HEK293 (cell line): Measurements from ENCODE around the gene ICAM2.

ENCODE experiments used
- BCL11B ChIP-seq: fragments of 450-650 bp; formaldehyde crosslinking; IDR thresholded peaks from 2 replicates; pipeline ENCODE4 v1.5.1; 2016; ENCODE audit warnings: low read depth, missing biosample characterization, missing genetic modification characterization
- IKZF3 ChIP-seq: fragments of 450-650 bp; IDR thresholded peaks from 2 replicates; pipeline ENCODE4 v1.5.0; 2018; ENCODE audit warnings: missing biosample characterization, mild to moderate bottlenecking, missing genetic modification characterization, moderate library complexity
- KLF1 ChIP-seq: fragments of 450-650 bp; formaldehyde crosslinking; IDR thresholded peaks from 2 replicates; pipeline ENCODE4 v1.5.1; 2016; ENCODE audit warnings: missing biosample characterization, missing genetic modification characterization
- KLF10 ChIP-seq: fragments of 450-650 bp; IDR thresholded peaks from 2 replicates; pipeline ENCODE4 v1.5.1; 2018; ENCODE audit warnings: missing biosample characterization, mild to moderate bottlenecking, missing genetic modification characterization
- KLF16 ChIP-seq: fragments of 450-650 bp; formaldehyde crosslinking; IDR thresholded peaks from 2 replicates; pipeline ENCODE4 v1.5.1; 2017; ENCODE audit warnings: missing biosample characterization, missing genetic modification characterization
- KLF8 ChIP-seq: fragments of 450-650 bp; formaldehyde crosslinking; IDR thresholded peaks from 2 replicates; pipeline ENCODE4 v1.5.1; 2016; ENCODE audit warnings: missing biosample characterization, missing genetic modification characterization
- KLF9 ChIP-seq: fragments of 450-650 bp; formaldehyde crosslinking; IDR thresholded peaks from 2 replicates; pipeline ENCODE4 v1.5.1; 2016; ENCODE audit warnings: missing biosample characterization, missing genetic modification characterization, low read depth
- RBAK ChIP-seq: fragments of 450-650 bp; formaldehyde crosslinking; IDR thresholded peaks from 2 replicates; pipeline ENCODE4 v1.5.1; 2016; ENCODE audit warnings: missing biosample characterization, missing genetic modification characterization
- SP3 ChIP-seq: fragments of 450-650 bp; formaldehyde crosslinking; IDR thresholded peaks from 2 replicates; pipeline ENCODE4 v1.5.1; 2016; ENCODE audit warnings: missing biosample characterization, missing genetic modification characterization
- WT1 ChIP-seq: fragments of 450-650 bp; formaldehyde crosslinking; IDR thresholded peaks from 2 replicates; pipeline ENCODE4 v1.5.1; 2016; ENCODE audit warnings: missing biosample characterization, missing genetic modification characterization
- ZBTB21 ChIP-seq: fragments of 450-650 bp; formaldehyde crosslinking; IDR thresholded peaks from 2 replicates; pipeline ENCODE4 v1.5.1; 2017; ENCODE audit warnings: missing biosample characterization, missing genetic modification characterization
- ZNF138 ChIP-seq: fragments of 450-650 bp; formaldehyde crosslinking; IDR thresholded peaks from 2 replicates; pipeline ENCODE4 v1.5.1; 2016; ENCODE audit warnings: missing biosample characterization, missing genetic modification characterization, borderline replicate concordance
- ZNF214 ChIP-seq: fragments of 450-650 bp; formaldehyde crosslinking; IDR thresholded peaks from 2 replicates; pipeline ENCODE4 v1.5.1; 2017; ENCODE audit warnings: missing biosample characterization, mild to moderate bottlenecking, missing genetic modification characterization, borderline replicate concordance
- ZNF335 ChIP-seq: fragments of 450-650 bp; formaldehyde crosslinking; conservative IDR thresholded peaks from 2 replicates; pipeline ENCODE4 v1.5.1; 2016; ENCODE audit warnings: missing biosample characterization, missing genetic modification characterization
- ZNF544 ChIP-seq: fragments of 450-650 bp; formaldehyde crosslinking; IDR thresholded peaks from 2 replicates; pipeline ENCODE4 v1.5.0; 2017; ENCODE audit warnings: missing biosample characterization, missing genetic modification characterization
- ZNF549 ChIP-seq: fragments of 450-650 bp; IDR thresholded peaks from 2 replicates; pipeline ENCODE4 v1.5.1; 2018; ENCODE audit warnings: missing biosample characterization, missing genetic modification characterization, mild to moderate bottlenecking, inconsistent platforms, moderate library complexity
- ZNF558 ChIP-seq: fragments of 450-650 bp; formaldehyde crosslinking; IDR thresholded peaks from 2 replicates; pipeline ENCODE4 v1.5.1; 2016; ENCODE audit warnings: missing biosample characterization, missing genetic modification characterization
- ZNF596 ChIP-seq: fragments of 450-650 bp; IDR thresholded peaks from 2 replicates; pipeline ENCODE4 v1.5.0; 2018; ENCODE audit warnings: missing biosample characterization, mild to moderate bottlenecking, missing genetic modification characterization, moderate library complexity
- ZNF610 ChIP-seq: fragments of 450-650 bp; formaldehyde crosslinking; IDR thresholded peaks from 2 replicates; pipeline ENCODE4 v1.5.1; 2016; ENCODE audit warnings: missing biosample characterization, missing genetic modification characterization, borderline replicate concordance
- ZNF624 ChIP-seq: fragments of 450-650 bp; formaldehyde crosslinking; IDR thresholded peaks from 2 replicates; pipeline ENCODE4 v1.5.1; 2017; ENCODE audit warnings: missing biosample characterization, missing genetic modification characterization
- ZNF626 ChIP-seq: fragments of 450-650 bp; sonication (Bioruptor Pico); formaldehyde crosslinking; IDR thresholded peaks from 2 replicates; pipeline ENCODE4 v1.5.1; 2018; ENCODE audit warnings: missing biosample characterization, missing genetic modification characterization, inconsistent platforms
- ZNF701 ChIP-seq: fragments of 450-650 bp; formaldehyde crosslinking; IDR thresholded peaks from 2 replicates; pipeline ENCODE4 v1.5.1; 2016; ENCODE audit warnings: missing biosample characterization, missing genetic modification characterization
- ZSCAN16 ChIP-seq: fragments of 450-650 bp; formaldehyde crosslinking; IDR thresholded peaks from 2 replicates; pipeline ENCODE4 v1.5.1; 2016; ENCODE audit warnings: missing biosample characterization, missing genetic modification characterization
- TF ChIP-seq, protein P1 (sequence below): fragments of 450-650 bp; formaldehyde crosslinking; IDR thresholded peaks from 2 replicates; pipeline ENCODE4 v1.5.1; 2016; ENCODE audit warnings: missing biosample characterization, missing genetic modification characterization
- TF ChIP-seq, protein P2 (sequence below): fragments of 450-650 bp; formaldehyde crosslinking; IDR thresholded peaks from 2 replicates; pipeline ENCODE4 v1.5.1; 2016; ENCODE audit warnings: missing biosample characterization, missing genetic modification characterization
- TF ChIP-seq, protein P3 (sequence below): fragments of 450-650 bp; formaldehyde crosslinking; IDR thresholded peaks from 2 replicates; pipeline ENCODE4 v1.5.1; 2016; ENCODE audit warnings: missing biosample characterization, missing genetic modification characterization
- TF ChIP-seq, protein P4 (sequence below): fragments of 450-650 bp; formaldehyde crosslinking; IDR thresholded peaks from 2 replicates; pipeline ENCODE4 v1.5.1; 2016; ENCODE audit warnings: missing biosample characterization, missing genetic modification characterization
- TF ChIP-seq, protein P5 (sequence below): fragments of 450-650 bp; formaldehyde crosslinking; IDR thresholded peaks from 2 replicates; pipeline ENCODE4 v1.5.1; 2016; ENCODE audit warnings: missing biosample characterization, missing genetic modification characterization
- TF ChIP-seq, protein P6 (sequence below): fragments of 450-650 bp; IDR thresholded peaks from 2 replicates; pipeline ENCODE4 v1.5.1; 2018; ENCODE audit warnings: missing biosample characterization, missing genetic modification characterization

ICAM2 gene

DNA sequence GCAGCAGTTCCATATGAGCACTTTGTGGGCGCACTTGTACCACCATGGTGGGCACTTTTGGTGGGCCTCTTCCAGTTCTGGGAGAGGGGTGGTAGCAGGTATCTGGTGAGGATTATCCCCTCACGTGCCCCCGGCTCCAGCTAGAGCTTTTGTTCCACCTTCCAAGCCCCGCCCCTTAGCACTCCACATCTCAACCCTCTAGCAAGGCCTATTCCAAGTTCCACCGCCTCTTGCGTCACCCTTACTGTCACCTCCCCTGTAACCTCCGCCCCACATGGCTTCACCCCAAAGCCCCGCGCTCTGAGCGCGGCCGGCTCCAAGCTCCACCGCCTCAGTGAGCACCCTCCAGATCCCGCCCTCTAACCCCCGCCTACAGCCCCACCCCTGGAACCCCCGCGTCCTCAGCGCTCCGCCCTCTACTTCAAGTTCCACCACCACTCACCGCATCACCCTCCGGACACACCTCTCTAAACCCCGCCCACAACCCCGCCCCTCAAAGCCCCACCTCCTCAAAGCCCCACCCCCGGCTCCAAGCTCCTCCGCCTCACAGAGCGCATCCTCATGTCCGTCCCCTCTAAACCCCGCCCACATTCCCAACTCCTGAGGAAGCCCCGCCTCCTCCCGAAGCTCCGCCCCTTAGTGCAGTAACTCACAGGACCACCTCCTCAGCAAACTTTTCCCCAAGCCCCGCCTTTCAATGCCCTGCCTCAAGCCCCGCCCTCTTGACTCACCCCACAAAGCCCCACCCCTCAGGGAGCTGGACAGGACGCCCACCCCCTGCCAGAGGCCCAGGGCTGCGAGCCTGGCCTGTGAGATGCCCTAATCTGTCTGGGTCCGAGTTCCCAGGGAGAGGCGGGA, 58.8 kb downstream of the ICAM2 start (continued):
- TF ChIP-seq, protein P1, sequence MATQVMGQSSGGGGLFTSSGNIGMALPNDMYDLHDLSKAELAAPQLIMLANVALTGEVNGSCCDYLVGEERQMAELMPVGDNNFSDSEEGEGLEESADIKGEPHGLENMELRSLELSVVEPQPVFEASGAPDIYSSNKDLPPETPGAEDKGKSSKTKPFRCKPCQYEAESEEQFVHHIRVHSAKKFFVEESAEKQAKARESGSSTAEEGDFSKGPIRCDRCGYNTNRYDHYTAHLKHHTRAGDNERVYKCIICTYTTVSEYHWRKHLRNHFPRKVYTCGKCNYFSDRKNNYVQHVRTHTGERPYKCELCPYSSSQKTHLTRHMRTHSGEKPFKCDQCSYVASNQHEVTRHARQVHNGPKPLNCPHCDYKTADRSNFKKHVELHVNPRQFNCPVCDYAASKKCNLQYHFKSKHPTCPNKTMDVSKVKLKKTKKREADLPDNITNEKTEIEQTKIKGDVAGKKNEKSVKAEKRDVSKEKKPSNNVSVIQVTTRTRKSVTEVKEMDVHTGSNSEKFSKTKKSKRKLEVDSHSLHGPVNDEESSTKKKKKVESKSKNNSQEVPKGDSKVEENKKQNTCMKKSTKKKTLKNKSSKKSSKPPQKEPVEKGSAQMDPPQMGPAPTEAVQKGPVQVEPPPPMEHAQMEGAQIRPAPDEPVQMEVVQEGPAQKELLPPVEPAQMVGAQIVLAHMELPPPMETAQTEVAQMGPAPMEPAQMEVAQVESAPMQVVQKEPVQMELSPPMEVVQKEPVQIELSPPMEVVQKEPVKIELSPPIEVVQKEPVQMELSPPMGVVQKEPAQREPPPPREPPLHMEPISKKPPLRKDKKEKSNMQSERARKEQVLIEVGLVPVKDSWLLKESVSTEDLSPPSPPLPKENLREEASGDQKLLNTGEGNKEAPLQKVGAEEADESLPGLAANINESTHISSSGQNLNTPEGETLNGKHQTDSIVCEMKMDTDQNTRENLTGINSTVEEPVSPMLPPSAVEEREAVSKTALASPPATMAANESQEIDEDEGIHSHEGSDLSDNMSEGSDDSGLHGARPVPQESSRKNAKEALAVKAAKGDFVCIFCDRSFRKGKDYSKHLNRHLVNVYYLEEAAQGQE (tag by site-specific recombination), result no peak
- no peak for TF ChIP-seq ZNF335 (tag by site-specific recombination)
- TF ChIP-seq KLF8 (tag by site-specific recombination), result peak; percentile 81
- TF ChIP-seq SP3, result peak; percentile 84
- TF ChIP-seq ZNF214, result no peak
- TF ChIP-seq ZNF549 (tag by site-specific recombination), result no peak
- TF ChIP-seq, protein P2, sequence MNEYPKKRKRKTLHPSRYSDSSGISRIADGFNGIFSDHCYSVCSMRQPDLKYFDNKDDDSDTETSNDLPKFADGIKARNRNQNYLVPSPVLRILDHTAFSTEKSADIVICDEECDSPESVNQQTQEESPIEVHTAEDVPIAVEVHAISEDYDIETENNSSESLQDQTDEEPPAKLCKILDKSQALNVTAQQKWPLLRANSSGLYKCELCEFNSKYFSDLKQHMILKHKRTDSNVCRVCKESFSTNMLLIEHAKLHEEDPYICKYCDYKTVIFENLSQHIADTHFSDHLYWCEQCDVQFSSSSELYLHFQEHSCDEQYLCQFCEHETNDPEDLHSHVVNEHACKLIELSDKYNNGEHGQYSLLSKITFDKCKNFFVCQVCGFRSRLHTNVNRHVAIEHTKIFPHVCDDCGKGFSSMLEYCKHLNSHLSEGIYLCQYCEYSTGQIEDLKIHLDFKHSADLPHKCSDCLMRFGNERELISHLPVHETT (tag by site-specific recombination), result no peak
- TF ChIP-seq KLF9 (tag by site-specific recombination), result peak; percentile 66
- TF ChIP-seq, protein P3, sequence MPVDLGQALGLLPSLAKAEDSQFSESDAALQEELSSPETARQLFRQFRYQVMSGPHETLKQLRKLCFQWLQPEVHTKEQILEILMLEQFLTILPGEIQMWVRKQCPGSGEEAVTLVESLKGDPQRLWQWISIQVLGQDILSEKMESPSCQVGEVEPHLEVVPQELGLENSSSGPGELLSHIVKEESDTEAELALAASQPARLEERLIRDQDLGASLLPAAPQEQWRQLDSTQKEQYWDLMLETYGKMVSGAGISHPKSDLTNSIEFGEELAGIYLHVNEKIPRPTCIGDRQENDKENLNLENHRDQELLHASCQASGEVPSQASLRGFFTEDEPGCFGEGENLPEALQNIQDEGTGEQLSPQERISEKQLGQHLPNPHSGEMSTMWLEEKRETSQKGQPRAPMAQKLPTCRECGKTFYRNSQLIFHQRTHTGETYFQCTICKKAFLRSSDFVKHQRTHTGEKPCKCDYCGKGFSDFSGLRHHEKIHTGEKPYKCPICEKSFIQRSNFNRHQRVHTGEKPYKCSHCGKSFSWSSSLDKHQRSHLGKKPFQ (tag by site-specific recombination), result no peak
- TF ChIP-seq ZSCAN16, result no peak
- TF ChIP-seq ZNF138, result no peak
- TF ChIP-seq ZNF558 (tag by site-specific recombination), result no peak
- TF ChIP-seq ZNF610, result no peak
- TF ChIP-seq ZNF624 (tag by site-specific recombination), result no peak
- TF ChIP-seq WT1 (tag by site-specific recombination), result no peak
- TF ChIP-seq ZNF544, result no peak
- TF ChIP-seq, protein P4, sequence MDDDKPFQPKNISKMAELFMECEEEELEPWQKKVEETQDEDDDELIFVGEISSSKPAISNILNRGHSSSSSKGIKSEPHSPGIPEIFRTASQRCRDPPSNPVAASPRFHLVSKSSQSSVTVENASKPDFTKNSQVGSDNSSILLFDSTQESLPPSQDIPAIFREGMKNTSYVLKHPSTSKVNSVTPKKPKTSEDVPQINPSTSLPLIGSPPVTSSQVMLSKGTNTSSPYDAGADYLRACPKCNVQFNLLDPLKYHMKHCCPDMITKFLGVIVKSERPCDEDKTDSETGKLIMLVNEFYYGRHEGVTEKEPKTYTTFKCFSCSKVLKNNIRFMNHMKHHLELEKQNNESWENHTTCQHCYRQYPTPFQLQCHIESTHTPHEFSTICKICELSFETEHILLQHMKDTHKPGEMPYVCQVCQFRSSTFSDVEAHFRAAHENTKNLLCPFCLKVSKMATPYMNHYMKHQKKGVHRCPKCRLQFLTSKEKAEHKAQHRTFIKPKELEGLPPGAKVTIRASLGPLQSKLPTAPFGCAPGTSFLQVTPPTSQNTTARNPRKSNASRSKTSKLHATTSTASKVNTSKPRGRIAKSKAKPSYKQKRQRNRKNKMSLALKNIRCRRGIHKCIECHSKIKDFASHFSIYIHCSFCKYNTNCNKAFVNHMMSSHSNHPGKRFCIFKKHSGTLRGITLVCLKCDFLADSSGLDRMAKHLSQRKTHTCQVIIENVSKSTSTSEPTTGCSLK, result no peak
- TF ChIP-seq ZBTB21, result no peak
- TF ChIP-seq ZNF596 (tag by site-specific recombination), result no peak
- TF ChIP-seq KLF16 (tag by site-specific recombination), result no peak
- no peak for TF ChIP-seq BCL11B
- TF ChIP-seq IKZF3 (tag by site-specific recombination), result no peak
- no peak for TF ChIP-seq ZNF701 (tag by site-specific recombination)
- no peak for TF ChIP-seq ZNF626 (tag by site-specific recombination)
- TF ChIP-seq RBAK (tag by site-specific recombination), result no peak
- TF ChIP-seq, protein P5, sequence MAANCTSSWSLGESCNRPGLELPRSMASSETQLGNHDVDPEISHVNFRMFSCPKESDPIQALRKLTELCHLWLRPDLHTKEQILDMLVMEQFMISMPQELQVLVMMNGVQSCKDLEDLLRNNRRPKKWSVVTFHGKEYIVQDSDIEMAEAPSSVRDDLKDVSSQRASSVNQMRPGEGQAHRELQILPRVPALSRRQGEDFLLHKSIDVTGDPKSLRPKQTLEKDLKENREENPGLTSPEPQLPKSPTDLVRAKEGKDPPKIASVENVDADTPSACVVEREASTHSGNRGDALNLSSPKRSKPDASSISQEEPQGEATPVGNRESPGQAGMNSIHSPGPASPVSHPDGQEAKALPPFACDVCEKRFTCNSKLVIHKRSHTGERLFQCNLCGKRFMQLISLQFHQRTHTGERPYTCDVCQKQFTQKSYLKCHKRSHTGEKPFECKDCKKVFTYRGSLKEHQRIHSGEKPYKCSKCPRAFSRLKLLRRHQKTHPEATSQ (tag by site-specific recombination), result no peak
- TF ChIP-seq, protein P6, sequence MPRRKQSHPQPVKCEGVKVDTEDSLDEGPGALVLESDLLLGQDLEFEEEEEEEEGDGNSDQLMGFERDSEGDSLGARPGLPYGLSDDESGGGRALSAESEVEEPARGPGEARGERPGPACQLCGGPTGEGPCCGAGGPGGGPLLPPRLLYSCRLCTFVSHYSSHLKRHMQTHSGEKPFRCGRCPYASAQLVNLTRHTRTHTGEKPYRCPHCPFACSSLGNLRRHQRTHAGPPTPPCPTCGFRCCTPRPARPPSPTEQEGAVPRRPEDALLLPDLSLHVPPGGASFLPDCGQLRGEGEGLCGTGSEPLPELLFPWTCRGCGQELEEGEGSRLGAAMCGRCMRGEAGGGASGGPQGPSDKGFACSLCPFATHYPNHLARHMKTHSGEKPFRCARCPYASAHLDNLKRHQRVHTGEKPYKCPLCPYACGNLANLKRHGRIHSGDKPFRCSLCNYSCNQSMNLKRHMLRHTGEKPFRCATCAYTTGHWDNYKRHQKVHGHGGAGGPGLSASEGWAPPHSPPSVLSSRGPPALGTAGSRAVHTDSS, result no peak
- peak; percentile 82 for TF ChIP-seq KLF1 (tag by site-specific recombination)
- no peak for TF ChIP-seq KLF10 (tag by site-specific recombination)
